Testis (tissue), 3 donors: Measurements from ENCODE around the gene NACC2. TPM values are rescaled to one million over a fixed set of nuclear protein-coding genes. Genes with fewer than 3 reads are reported as not detected.
A peak's percentile ranks its signal among the peaks of the same experiment; 100 is the strongest.

Experiments used
- DNase-seq: peaks from one replicate; pipeline ENCODE4 v3.0.0-alpha.2; 2019
- H3K27ac ChIP-seq, 2 donors: fragments of 200-600 bp; sonication (generic); one replicate each; pipeline ENCODE4 v1.5.1; 2019
- H3K27me3 ChIP-seq: fragments of 200-600 bp; sonication (generic); one replicate; pipeline ENCODE4 v1.5.1; 2019
- H3K36me3 ChIP-seq: fragments of 200-600 bp; sonication (generic); one replicate; pipeline ENCODE4 v1.5.1; 2017; ENCODE audit warnings: low read depth; ENCODE audit errors: missing control alignments
- H3K4me1 ChIP-seq: fragments of 200-600 bp; sonication (generic); one replicate; pipeline ENCODE4 v1.5.1; 2019
- H3K4me3 ChIP-seq, 2 donors: fragments of 200-600 bp; sonication (generic); one replicate each; pipeline ENCODE4 v1.5.1; 2017 to 2019
- H3K9me3 ChIP-seq: fragments of 200-600 bp; sonication (generic); one replicate; pipeline ENCODE4 v1.5.1; 2017
- CTCF ChIP-seq, 3 experiments: fragments of 450-650 bp in 2 of 3; fragments of 200-600 bp in 1 of 3; sonication (generic) in 1 of 3; IDR thresholded peaks; one replicate each; pipeline ENCODE4 v1.5.1; 2016 to 2019; ENCODE audit warnings: antibody characterized with exemption in 3 of 3, mild to moderate bottlenecking in 2 of 3, moderate library complexity in 1 of 3
- POLR2A ChIP-seq: fragments of 450-650 bp; IDR thresholded peaks from one replicate; pipeline ENCODE4 v1.6.1; 2017; ENCODE audit warnings: antibody characterized with exemption, mild to moderate bottlenecking, moderate library complexity
- WGBS, 2 donors: methylation state at CpG; one replicate each; pipeline ENCODE4 v1.1.5; 2018; 5-methylcytosine and 5-hydroxymethylcytosine counted together
- intact Hi-C: fragments of 100-400 bp; cut with DNase I; formaldehyde crosslinking; loops from one replicate; pipeline ENCODE4 v1.15.1; 2023; ENCODE audit warnings: low total_unique reads
- polyA plus RNA-seq: library from polyadenylated mRNA; stranded (reverse); fragments of 350-450 nt; fragmentation: Illumina TruSeq; extraction: RNeasy Lipid Tissue Mini Kit (QIAGEN cat#74804); gene quantifications from one replicate; pipeline ENCODE4 v1.2.3, GENCODE V29; 2014; ENCODE audit warnings: low read depth, low replicate concordance; ENCODE audit not compliant: insufficient read depth
- total RNA-seq, 2 donors: library from RNA; depleted of rRNA; stranded (reverse); fragments of >200 nt; gene quantifications; one replicate each; pipeline ENCODE4 v1.2.3, GENCODE V29; 2016

NACC2 gene
- total and polyA plus RNA-seq, 3 donors from 2014 or later: 29.3 to 49.7 (median 49.5) TPM

GRCh38 chr9:136133191-136133958 is 38.3 kb upstream of the NACC2 start:
- H3K27ac ChIP-seq: no peak overlapping the region
- WGBS, 2 donors: 3 to 4% methylated on average over 26 to 52 of the region's 69 CpGs
- DNase-seq: no peak
- peaks cover 7% of the 10 kb centered on the region for H3K4me1 ChIP-seq
- no peaks in the 10 kb centered on the region for H3K36me3 ChIP-seq
- no peaks in the 10 kb centered on the region for H3K27me3 ChIP-seq
- H3K9me3 ChIP-seq: no peaks in the 10 kb centered on the region
- TF ChIP-seq CTCF (IDR thresholded peaks at IDR 0.05) (peak in 1 of 3 experiments; percentile 30), POLR2A (no peak)
- H3K4me3 ChIP-seq: peak overlapping the region; percentile 31 to 51
- intact Hi-C loops: no loop called here

- no peak for TF ChIP-seq CTCF (IDR thresholded peaks at IDR 0.05)
- TF ChIP-seq POLR2A: no peak
- intact Hi-C loops: no loop called here
- H3K4me1 ChIP-seq: peaks cover 7% of the 10 kb centered on the region
- peak overlapping the region; percentile 24 to 38 for H3K4me3 ChIP-seq
- no peaks in the 10 kb centered on the region for H3K36me3 ChIP-seq
- H3K27ac ChIP-seq: no peak overlapping the region
- no peaks in the 10 kb centered on the region for H3K9me3 ChIP-seq
- no peak for DNase-seq
- H3K27me3 ChIP-seq: no peaks in the 10 kb centered on the region
- WGBS, 2 donors: 3% methylated on average over 40 of the region's 52 CpGs; no CpG with 5 or more reads in 1 of the 2 donors
Measured at GRCh38 chr9:136132512-136133050, 37.5 kb upstream of the NACC2 start.

GRCh38 chr9:136131629-136132511 is 36.8 kb upstream of the NACC2 start:
- Histone ChIP-seq H3K4me1 (peaks cover 7% of the 10 kb centered on the region), H3K27ac (no peak overlapping the region), H3K27me3 (no peaks in the 10 kb centered on the region), H3K4me3 (peak overlapping the region in 1 of 2 donors; percentile 38), H3K9me3 (no peaks in the 10 kb centered on the region), H3K36me3 (no peaks in the 10 kb centered on the region)
- DNase-seq: no peak
- intact Hi-C loops: no loop called here
- TF ChIP-seq POLR2A (no peak), CTCF (IDR thresholded peaks at IDR 0.05) (no peak)
- 53 to 58% methylated on average over 14 to 31 of the region's 31 CpGs for WGBS, 2 donors

GRCh38 chr9:136129176-136129575 is 34.1 kb upstream of the NACC2 start:
- intact Hi-C loops: no loop called here
- H3K4me1 ChIP-seq: peaks cover 7% of the 10 kb centered on the region
- H3K36me3 ChIP-seq: no peaks in the 10 kb centered on the region
- 59 to 66% methylated on average over 17 of the region's 17 CpGs for WGBS, 2 donors
- TF ChIP-seq POLR2A: no peak
- TF ChIP-seq CTCF (IDR thresholded peaks at IDR 0.05): no peak
- DNase-seq: no peak
- H3K27ac ChIP-seq: no peak overlapping the region
- H3K27me3 ChIP-seq: no peaks in the 10 kb centered on the region
- no peaks in the 10 kb centered on the region for H3K9me3 ChIP-seq
- no peak overlapping the region for H3K4me3 ChIP-seq
